ENCODE data around the gene PTPRE.
A peak's percentile ranks its signal among the peaks of the same experiment; 100 is the strongest.
"Not testable (repeated sequence)": the region's sequence is repeated elsewhere in the genome, so short reads cannot be mapped to it uniquely, and the experiment has no call there.

Gene PTPRE

GRCh38 chr10:127987467-127988380 lies 80.8 kb downstream of the PTPRE start:
- H3K4me3 ChIP-seq (ENCODE audit: low read depth, low read length): no peak overlapping the region
- in situ Hi-C loops (cut with HindIII; ENCODE audit: low sequenced_read_pairs): no loop called here
- TF ChIP-seq, protein P1, sequence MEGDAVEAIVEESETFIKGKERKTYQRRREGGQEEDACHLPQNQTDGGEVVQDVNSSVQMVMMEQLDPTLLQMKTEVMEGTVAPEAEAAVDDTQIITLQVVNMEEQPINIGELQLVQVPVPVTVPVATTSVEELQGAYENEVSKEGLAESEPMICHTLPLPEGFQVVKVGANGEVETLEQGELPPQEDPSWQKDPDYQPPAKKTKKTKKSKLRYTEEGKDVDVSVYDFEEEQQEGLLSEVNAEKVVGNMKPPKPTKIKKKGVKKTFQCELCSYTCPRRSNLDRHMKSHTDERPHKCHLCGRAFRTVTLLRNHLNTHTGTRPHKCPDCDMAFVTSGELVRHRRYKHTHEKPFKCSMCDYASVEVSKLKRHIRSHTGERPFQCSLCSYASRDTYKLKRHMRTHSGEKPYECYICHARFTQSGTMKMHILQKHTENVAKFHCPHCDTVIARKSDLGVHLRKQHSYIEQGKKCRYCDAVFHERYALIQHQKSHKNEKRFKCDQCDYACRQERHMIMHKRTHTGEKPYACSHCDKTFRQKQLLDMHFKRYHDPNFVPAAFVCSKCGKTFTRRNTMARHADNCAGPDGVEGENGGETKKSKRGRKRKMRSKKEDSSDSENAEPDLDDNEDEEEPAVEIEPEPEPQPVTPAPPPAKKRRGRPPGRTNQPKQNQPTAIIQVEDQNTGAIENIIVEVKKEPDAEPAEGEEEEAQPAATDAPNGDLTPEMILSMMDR (IDR thresholded peaks at IDR 0.05; ENCODE audit: low read depth, low read length, missing control alignments): no peak
- DNase-seq (ENCODE audit: low read depth): no peak

GRCh38 chr10:127989481-127990012 lies 82.6 kb downstream of the PTPRE start:
- no peak for DNase-seq (ENCODE audit: low read depth)
- in situ Hi-C loops (cut with HindIII; ENCODE audit: low sequenced_read_pairs): no loop called here
- no peak overlapping the region for H3K4me3 ChIP-seq (ENCODE audit: low read depth, low read length)
- TF ChIP-seq, protein P1 (IDR thresholded peaks at IDR 0.05; ENCODE audit: low read depth, low read length, missing control alignments): no peak

DNA sequence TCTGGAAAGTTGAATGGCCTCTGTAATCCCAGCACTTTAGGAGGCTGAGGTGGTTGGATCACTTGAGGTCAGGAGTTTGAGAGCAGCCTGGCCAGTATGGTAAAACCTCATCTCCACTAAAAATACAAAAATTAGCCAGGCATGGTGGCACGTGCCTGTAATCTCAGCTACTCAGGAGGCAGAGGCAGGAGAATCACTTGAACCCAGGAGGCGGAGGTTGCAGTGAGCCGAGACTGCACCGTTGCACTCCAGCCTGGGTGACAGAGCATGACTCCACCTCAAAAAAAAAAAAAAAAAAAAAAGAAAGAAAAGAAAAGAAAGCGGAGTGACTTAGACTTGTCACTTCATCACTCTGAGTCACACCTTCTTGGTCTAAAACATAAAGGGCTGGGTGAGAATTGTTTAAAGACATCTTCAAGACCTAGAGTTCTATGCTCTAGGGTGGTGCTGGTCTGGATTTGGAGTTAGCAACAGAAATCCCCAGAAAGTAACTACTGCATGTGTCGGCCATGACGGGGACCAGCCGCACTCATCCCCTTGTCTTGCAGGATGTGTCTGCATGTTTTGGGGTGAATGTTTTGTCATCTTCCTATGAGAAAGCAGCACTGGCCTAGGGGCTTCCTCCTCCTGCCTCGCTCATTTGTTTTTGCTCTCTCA lies 83.4 kb downstream of the PTPRE start:
- H3K4me3 ChIP-seq (ENCODE audit: low read depth, low read length); in situ Hi-C loops (cut with HindIII; ENCODE audit: low sequenced_read_pairs); DNase-seq (ENCODE audit: low read depth): not testable (repeated sequence)

GRCh38 chr10:127990846-127991542 lies 84.1 kb downstream of the PTPRE start:
- in situ Hi-C loops (cut with HindIII; ENCODE audit: low sequenced_read_pairs): no loop called here
- peak; percentile 88 for DNase-seq (ENCODE audit: low read depth)
- TF ChIP-seq, protein P1 (IDR thresholded peaks at IDR 0.05; ENCODE audit: low read depth, low read length, missing control alignments): no peak
- H3K4me3 ChIP-seq (ENCODE audit: low read depth, low read length): no peak overlapping the region

DNA sequence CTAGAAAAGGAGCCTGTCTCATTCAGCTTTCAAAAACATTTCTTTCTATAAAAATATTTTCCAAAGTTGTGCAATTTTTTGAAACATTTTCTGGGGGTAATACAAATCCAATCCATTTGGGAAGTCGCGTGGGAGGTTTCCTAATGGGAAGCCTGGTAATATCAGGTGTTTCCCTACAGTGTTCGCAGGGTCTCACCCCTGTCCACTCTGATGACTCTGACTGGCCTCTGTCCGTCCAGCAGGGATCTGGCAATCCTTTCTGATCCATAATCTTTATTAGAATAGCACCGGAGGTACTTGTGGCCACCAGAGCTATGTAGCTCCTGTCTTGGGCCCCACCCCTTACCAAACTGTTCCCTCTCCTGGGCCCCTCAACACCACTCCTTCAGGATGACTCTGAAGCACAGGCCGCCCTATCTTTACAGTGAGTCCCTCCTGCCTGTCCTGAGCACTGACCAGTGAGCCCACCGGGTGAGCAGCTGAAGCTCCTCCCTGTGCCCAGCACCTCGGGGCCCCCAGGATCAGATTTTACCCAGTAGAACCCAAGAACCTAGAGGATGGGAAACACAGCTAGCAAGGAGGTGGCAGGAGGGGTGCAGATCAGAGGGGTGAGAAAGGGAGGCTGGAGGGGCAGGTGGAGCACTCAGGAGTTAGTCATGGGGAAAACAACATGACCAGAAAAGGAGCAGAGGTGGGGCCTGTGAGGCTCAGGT lies 84.8 kb downstream of the PTPRE start:
- no peak for DNase-seq (ENCODE audit: low read depth)
- in situ Hi-C loops (cut with HindIII; ENCODE audit: low sequenced_read_pairs): no loop called here
- TF ChIP-seq, protein P1 (IDR thresholded peaks at IDR 0.05; ENCODE audit: low read depth, low read length, missing control alignments): no peak
- no peak overlapping the region for H3K4me3 ChIP-seq (ENCODE audit: low read depth, low read length)

- no peak overlapping the region for H3K4me3 ChIP-seq (ENCODE audit: low read depth, low read length)
- in situ Hi-C loops (cut with HindIII; ENCODE audit: low sequenced_read_pairs): no loop called here
- DNase-seq (ENCODE audit: low read depth): no peak
- TF ChIP-seq, protein P1 (IDR thresholded peaks at IDR 0.05; ENCODE audit: low read depth, low read length, missing control alignments): no peak
These were observed 85.5 kb downstream of the PTPRE start for GRCh38 chr10:127992376-127992775.
